Inferior parietal cortex (tissue), 1 donor: ENCODE data around the gene GANC.

Source experiments
- DNase-seq: peaks from one replicate; pipeline ENCODE4 v3.0.0-alpha.2; 2016; ENCODE audit errors: extremely low spot score

Gene GANC

DNA sequence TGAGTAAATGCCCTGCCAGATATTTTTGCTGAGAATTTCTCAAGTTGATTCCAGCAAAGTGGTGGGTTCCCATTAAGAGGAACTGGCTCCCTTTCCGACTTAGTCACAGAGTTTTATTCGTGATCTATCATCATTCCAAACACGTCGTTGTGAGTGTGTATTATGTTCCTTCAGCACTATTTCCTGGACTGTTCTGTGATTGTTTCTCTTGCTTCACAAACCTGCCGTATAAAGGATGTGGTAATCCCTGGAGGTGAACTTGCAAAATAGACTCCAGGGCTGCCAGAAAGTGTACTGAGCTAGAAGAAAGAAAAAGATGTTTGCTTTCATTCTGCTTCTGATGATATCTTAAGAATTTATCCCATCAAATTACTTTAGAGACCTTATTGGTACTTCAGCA, 71.8 kb downstream of the GANC start:
- DNase-seq = no peak

GRCh38 chr15:42345504-42345903, 72.5 kb downstream of the GANC start:
- no peak for DNase-seq

DNA sequence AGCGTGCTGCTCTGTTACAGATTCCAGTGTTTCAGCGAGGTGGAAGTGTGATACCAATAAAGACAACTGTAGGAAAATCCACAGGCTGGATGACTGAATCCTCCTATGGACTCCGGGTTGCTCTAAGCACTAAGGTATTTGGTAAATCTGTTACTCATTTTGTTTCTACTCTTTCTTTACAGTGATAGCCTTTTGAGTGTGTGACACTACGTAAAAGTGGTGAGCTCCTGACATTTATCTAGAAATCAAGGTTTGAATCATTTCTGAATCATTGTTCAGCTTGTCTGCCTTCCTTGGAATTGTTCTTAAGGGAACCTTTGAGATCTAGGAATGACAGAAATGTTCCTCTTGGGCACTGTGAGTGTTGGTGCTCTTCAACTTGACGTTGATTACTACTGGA, 75.1 kb downstream of the GANC start:
- no peak for DNase-seq

GRCh38 chr15:42349186-42349585, 76.2 kb downstream of the GANC start:
- DNase-seq = no peak

GRCh38 chr15:42352401-42352800, 79.4 kb downstream of the GANC start:
- no peak for DNase-seq

DNA sequence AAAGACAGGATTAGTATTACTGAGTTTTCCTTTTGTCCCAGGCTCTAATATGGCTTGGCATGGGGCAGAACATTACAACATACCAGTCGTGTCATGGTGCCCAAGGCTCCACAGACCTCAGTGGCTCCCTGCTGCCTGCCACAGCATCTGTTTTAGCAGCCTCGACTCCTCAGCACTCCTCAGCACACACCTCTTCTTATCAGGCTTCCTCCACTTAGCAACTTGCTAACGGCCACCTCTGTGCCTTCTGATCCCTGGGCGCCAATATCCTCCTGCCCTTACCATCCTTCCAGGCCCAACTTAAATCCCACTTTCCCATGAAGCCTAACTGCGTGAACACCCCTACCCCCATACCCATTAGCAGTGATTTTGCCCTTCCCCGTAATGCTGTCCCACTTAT, 80.1 kb downstream of the GANC start:
- no peak for DNase-seq

DNA sequence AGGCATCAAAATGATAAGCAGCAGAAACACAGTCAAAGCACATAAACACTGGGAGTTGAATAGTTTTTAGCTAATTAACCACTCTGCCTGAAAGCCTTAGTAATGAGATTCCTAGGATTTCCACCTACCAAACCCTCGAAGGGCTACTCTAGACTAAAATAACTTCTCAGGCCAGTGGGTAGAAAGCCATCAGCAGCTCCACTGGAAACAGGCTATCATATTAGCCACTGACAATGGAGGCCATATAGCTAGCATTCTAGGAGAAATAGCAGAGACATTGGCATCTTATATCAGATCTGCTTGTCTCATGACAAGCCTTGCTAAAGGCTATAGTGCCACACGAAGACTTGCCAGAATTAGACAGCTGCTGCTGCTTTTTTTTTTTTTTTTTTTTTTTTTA, 81.8 kb downstream of the GANC start:
- DNase-seq = no peak

DNA sequence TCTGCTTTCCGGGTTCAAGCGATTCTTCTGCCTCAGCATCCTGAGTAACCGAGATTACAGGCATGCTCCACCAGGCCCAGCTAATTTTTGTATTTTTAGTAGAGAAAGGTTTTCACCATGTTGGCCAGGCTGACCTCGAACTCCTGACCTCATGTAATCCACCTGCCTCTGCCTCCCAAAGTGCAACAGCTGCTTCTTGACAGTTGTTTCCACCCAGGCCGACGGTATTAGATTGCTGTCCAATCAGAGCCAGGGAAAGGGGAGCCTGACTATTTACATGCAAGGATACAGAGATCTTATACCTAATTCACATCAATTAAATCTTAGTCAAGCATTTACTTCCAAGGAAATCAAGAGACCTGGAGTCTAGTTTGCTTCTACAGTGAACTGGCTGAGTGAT, 82.3 kb downstream of the GANC start:
- no peak for DNase-seq

- no peak for DNase-seq
These were observed 83.8 kb downstream of the GANC start for GRCh38 chr15:42356851-42357250.

- DNase-seq = no peak
These were observed 85.1 kb downstream of the GANC start for GRCh38 chr15:42358141-42358540.

DNA sequence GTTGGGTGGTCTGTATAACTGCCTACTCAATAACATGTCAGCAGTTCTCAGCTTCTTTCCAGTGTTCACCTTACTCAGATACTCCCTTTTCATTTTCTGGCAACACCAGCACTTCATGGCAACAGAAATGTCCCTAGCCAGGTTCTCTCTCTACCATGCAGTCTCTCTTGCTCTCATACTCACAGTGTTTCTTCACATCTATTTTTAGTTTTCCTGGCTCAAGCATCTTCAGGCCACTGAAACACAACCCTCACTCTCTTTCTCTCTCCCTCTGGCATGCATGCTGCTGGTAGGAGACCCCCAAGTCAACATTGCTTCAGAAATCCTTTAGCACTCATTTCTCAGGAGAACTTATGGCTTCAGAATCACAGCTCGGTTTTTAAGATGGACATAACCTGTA, 86.2 kb downstream of the GANC start, which contains the start of gene CAPN3:
Gene CAPN3, plus strand, starts transcription at position 253 of the 400 bp plus-strand sequence. CDS start 305 bp downstream, outside the sequence.
- no peak for DNase-seq

DNA sequence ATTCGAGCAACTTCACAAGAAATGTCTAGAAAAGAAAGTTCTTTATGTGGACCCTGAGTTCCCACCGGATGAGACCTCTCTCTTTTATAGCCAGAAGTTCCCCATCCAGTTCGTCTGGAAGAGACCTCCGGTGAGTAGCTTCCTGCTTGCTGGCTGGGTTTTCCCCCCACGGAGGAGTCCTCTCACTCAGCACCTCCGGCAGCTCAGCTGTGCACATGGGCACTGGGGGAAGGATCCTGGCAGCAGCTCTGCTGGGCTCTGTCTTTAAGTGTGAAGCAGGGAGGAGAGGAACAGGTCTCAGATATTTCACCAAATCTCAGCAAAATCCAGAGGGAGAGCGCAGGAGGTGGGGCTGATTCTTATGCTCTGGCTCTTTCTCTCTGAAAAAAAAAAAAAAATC, 87.0 kb downstream of the GANC start:
- no peak for DNase-seq

GRCh38 chr15:42360535-42361112, 87.6 kb downstream of the GANC start:
- no peak for DNase-seq

- no peak for DNase-seq
These were observed 90.5 kb downstream of the GANC start for GRCh38 chr15:42363487-42363886.

GRCh38 chr15:42363942-42364341, 90.9 kb downstream of the GANC start:
- DNase-seq = no peak

- DNase-seq = peak; percentile 36
These were observed 91.5 kb downstream of the GANC start for GRCh38 chr15:42364529-42364928.

DNA sequence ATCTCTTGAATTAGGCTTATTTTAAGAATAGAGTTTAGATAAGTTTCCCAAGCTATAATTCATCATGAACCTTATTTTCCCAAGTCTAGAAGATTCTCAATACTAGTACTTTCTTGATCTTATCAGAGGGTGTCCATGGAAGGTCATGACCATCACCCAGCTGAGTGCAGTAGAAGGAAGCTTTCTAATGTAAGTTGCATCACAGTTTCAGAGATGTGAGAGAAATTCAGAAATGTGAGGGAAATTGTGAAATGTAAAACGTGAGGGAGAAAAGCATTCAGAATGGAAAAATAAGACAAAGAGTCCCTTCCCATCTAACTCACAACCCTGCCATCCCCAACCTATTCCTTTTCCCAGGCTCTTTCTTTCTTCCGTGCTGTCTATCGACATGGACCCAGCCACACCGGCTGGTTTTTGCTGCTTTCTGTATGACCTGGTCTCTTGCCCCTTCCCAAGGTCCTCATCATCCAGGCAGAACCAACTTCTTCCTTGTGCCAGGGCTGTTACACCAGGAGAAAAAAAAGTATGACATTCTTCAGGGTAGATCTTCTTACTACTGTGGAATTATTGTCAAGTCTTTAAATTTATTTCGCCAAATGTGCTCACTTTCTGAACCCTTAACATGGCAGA, 93.0 kb downstream of the GANC start:
- no peak for DNase-seq

- no peak for DNase-seq
These were observed 94.0 kb downstream of the GANC start for GRCh38 chr15:42367041-42367440.

GRCh38 chr15:42368096-42368495, 95.1 kb downstream of the GANC start:
- no peak for DNase-seq

DNA sequence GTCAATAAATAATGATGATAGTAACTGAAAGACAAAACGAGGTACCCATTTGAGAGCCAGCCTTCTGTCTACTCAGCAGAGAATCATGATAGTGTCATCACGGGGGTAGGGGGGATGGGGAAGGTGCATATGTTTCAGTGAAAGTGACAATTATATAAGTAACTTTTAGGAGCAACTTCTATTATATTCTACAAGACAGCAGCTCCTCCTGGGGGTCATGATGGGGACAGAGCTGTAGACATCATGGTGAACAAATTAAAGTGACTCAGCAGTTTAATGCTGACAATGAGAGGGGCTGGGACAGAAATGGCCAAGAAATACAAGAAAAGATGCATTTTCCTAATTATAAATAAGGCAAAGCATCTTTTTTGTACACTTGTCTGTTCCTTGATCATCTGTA, 98.1 kb downstream of the GANC start:
- no peak for DNase-seq

DNA sequence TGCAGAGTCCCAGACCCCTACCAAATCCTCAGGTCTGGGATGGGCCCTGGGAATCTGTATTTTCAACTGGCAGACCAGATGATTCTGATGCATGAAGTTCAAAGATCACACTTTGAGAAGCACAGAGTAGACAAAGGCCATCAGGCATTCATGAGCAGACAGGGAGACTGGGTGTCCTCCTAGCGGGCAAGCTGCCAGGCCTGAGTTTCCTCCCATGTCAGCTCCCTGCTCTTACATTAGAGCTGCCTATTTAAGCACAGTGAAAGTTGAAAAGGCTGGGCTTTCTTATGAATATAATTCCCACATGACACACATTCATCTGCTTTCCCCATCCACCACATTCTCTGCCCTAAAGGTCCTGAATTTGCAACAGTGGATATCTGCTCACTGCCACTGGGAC, 100.3 kb downstream of the GANC start:
- no peak for DNase-seq

- no peak for DNase-seq
These were observed 100.9 kb downstream of the GANC start for GRCh38 chr15:42373936-42374335.

GRCh38 chr15:42374810-42375209, 101.8 kb downstream of the GANC start:
- DNase-seq = no peak

DNA sequence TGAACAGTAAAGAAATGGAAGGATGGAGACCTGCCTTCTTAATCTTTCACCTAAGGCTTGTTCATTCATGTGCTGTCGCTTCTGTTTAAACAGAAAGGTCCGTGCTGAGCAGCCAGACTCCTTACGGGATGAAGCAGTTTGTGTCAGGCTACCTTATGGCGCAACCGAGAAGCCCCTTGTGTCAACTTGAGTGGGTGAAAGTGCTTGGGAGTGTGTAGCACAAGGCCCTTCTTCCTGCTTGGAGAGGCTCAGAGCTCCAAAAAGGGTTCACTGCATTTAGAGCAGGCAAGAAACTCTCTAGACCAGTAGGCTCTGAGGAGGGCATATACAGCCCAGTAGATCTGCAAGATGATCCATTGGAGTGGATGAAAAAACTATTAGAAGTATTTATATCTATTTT, 102.3 kb downstream of the GANC start:
- no peak for DNase-seq
